Ishikawa (cell line): ENCODE data around the gene CAMK1D.

ENCODE experiments used
- CEBPB ChIP-seq: IDR thresholded peaks from 2 replicates; pipeline ENCODE4 v1.6.1; 2012
- CREB1 ChIP-seq: IDR thresholded peaks from 2 replicates; pipeline ENCODE4 v1.6.1; 2012; ENCODE audit warnings: low read depth
- EGR1 ChIP-seq: IDR thresholded peaks from 2 replicates; pipeline ENCODE4 v1.6.1; 2012
- EP300 ChIP-seq: IDR thresholded peaks from 2 replicates; pipeline ENCODE4 v1.6.1; 2012; ENCODE audit warnings: borderline replicate concordance
- FOXM1 ChIP-seq: IDR thresholded peaks from 2 replicates; pipeline ENCODE4 v1.6.1; 2012; ENCODE audit warnings: low read depth, borderline replicate concordance
- MAX ChIP-seq: IDR thresholded peaks from 2 replicates; pipeline ENCODE4 v1.6.1; 2012
- NFIC ChIP-seq: IDR thresholded peaks from 2 replicates; pipeline ENCODE4 v1.6.1; 2012
- RAD21 ChIP-seq: IDR thresholded peaks from 2 replicates; pipeline ENCODE4 v1.6.1; 2012; ENCODE audit warnings: low read depth
- REST ChIP-seq: IDR thresholded peaks from 2 replicates; pipeline ENCODE4 v1.6.1; 2012; ENCODE audit warnings: low read depth, mild to moderate bottlenecking
- TAF1 ChIP-seq: IDR thresholded peaks from 2 replicates; pipeline ENCODE4 v1.6.1; 2012; ENCODE audit warnings: low read depth, mild to moderate bottlenecking
- TCF12 ChIP-seq: IDR thresholded peaks from 2 replicates; pipeline ENCODE4 v1.6.1; 2012; ENCODE audit warnings: low read depth
- TEAD4 ChIP-seq: IDR thresholded peaks from 2 replicates; pipeline ENCODE4 v1.6.1; 2012
- USF1 ChIP-seq: IDR thresholded peaks from 2 replicates; pipeline ENCODE4 v1.6.1; 2012
- YY1 ChIP-seq: IDR thresholded peaks from 2 replicates; pipeline ENCODE4 v1.6.1; 2012; ENCODE audit warnings: low read depth
- ZBTB7A ChIP-seq: IDR thresholded peaks from 2 replicates; pipeline ENCODE4 v1.6.1; 2012; ENCODE audit warnings: low read depth

Gene CAMK1D

GRCh38 chr10:12812571-12812970 is 463.2 kb downstream of the CAMK1D start:
- no peak for TF ChIP-seq TAF1
- TF ChIP-seq USF1: no peak
- TF ChIP-seq ZBTB7A: no peak
- no peak for TF ChIP-seq CEBPB
- TF ChIP-seq TCF12: no peak
- no peak for TF ChIP-seq YY1
- TF ChIP-seq EGR1: no peak
- TF ChIP-seq REST: no peak
- TF ChIP-seq EP300: no peak
- TF ChIP-seq RAD21: no peak

- TF ChIP-seq RAD21: no peak
- no peak for TF ChIP-seq CREB1
- TF ChIP-seq MAX: no peak
- no peak for TF ChIP-seq TEAD4
- no peak for TF ChIP-seq ZBTB7A
- no peak for TF ChIP-seq EGR1
- no peak for TF ChIP-seq CEBPB
- no peak for TF ChIP-seq FOXM1
- TF ChIP-seq USF1: no peak
- TF ChIP-seq REST: no peak
- TF ChIP-seq TAF1: no peak
- no peak for TF ChIP-seq NFIC
- no peak for TF ChIP-seq EP300
- TF ChIP-seq YY1: no peak
- no peak for TF ChIP-seq TCF12
Observed at GRCh38 chr10:12814166-12814565, 464.8 kb downstream of the CAMK1D start.

- TF ChIP-seq CEBPB (no peak), YY1 (no peak), TEAD4 (no peak)
Observed at GRCh38 chr10:12819071-12819470, 469.7 kb downstream of the CAMK1D start.

GRCh38 chr10:12819656-12820055 is 470.3 kb downstream of the CAMK1D start:
- no peak for TF ChIP-seq EGR1
- TF ChIP-seq TEAD4: no peak
- TF ChIP-seq RAD21: no peak
- TF ChIP-seq USF1: no peak
- no peak for TF ChIP-seq EP300
- no peak for TF ChIP-seq CEBPB
- TF ChIP-seq ZBTB7A: no peak
- TF ChIP-seq TAF1: no peak
- no peak for TF ChIP-seq TCF12

GRCh38 chr10:12822126-12822892 is 473.0 kb downstream of the CAMK1D start:
- TF ChIP-seq YY1 (no peak), REST (no peak), EGR1 (no peak), TCF12 (no peak), FOXM1 (no peak)
